KBM-7 (cell line): ENCODE data around the gene SCN1B.

ENCODE experiments used
- DNase-seq: peaks from one replicate; pipeline ENCODE4 v3.0.0-alpha.2; 2015
- in situ Hi-C: fragments of 300-500 bp; cut with MboI; formaldehyde crosslinking; loops from 2 replicates; pipeline ENCODE4 v1.14.3; 2020; ENCODE audit warnings: low sequenced_read_pairs, low pct_unique_long_range_greater_than_20kb, mixed read lengths

Gene SCN1B

GRCh38 chr19:35086455-35086854, 56.2 kb downstream of the SCN1B start:
- in situ Hi-C loops: no loop called here
- no peak for DNase-seq

DNA sequence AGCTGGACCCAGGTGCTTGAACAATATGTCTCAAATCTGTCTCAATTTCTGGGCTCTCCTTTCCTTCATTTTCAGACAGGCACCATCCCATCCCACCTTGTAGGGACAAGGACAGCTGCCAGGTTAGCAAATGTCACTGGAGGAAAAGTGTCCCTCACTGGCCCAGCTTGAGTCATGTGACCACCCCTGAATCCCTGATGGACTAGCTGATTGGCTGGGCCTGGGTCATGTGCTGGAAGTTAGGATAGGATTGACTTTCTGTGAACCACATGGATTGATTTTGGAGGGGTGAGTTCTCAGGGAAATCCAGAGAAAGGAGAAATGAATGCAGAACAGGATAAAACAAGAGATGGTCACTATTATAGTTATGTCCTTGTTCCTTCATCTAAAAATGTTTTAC, 57.1 kb downstream of the SCN1B start:
- no peak for DNase-seq
- in situ Hi-C loops: no loop called here

DNA sequence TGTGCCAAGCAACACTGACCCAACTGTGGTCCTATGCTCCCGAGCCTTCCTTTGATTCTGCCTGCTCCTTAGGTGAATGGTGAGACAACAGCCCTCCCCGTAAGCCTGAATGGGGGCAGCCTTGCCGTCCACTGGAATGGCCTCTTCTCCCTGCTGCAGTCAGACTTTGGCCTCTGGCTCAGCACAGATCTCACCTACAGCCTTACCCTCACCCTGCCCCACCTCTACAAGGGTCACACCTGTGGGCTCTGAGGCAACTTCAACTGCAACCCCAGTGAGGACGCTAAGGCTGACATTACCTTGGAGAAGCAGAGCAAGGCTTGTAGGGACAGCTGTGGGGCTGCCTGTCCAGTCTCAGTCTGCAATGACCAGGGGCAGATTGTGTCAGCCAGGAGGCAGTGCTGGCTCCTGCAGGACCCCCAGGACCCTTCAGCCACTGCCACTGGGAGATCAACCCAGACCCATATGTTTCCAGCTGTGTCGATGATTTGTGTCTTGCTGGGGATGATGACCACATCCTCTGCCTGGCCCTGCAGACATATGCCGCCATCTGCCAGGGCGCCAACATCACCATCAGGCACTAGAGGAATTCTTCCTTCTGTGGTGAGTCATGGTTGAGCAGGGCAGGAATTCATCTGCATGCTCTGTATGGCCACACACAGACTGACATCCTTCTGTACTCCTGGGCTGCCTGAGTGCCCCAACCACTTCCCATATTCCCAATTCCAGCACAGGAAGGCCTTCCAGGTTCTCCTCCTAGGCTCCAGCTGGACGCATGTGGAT, 58.1 kb downstream of the SCN1B start:
- DNase-seq: no peak
- in situ Hi-C loops: no loop called here

GRCh38 chr19:35089554-35089953, 59.3 kb downstream of the SCN1B start:
- in situ Hi-C loops: no loop called here
- no peak for DNase-seq
